RWPE2 (cell line): ENCODE data around the gene ALAD.

Experiments used
- ATAC-seq: fragments of 200-7000 bp; cut with Tn5 transposase; 3 replicates; pipeline ENCODE4 v1.9.1; 2021; ENCODE audit warnings: low read depth
- DNase-seq: peaks from one replicate; pipeline ENCODE4 v3.0.0-alpha.2; 2020; ENCODE audit warnings: low spot score
- H3K27ac ChIP-seq: fragments of 450-650 bp; 2 replicates; pipeline ENCODE4 v1.5.1; 2017; ENCODE audit warnings: mild to moderate bottlenecking; ENCODE audit not compliant: poor library complexity, severe bottlenecking
- H3K27me3 ChIP-seq: fragments of 250-450 bp; sonication (Bioruptor Pico); 2 replicates; pipeline ENCODE4 v1.5.1; 2021; ENCODE audit warnings: mild to moderate bottlenecking, moderate library complexity; ENCODE audit not compliant: insufficient read depth, poor library complexity, severe bottlenecking
- H3K36me3 ChIP-seq: fragments of 250-450 bp; sonication (Bioruptor Pico); 2 replicates; pipeline ENCODE4 v1.5.1; 2020; ENCODE audit warnings: low read depth, mild to moderate bottlenecking, moderate library complexity
- H3K4me1 ChIP-seq: fragments of 250-450 bp; sonication (Bioruptor Pico); 2 replicates; pipeline ENCODE4 v1.5.1; 2021; ENCODE audit warnings: mild to moderate bottlenecking, moderate library complexity; ENCODE audit not compliant: insufficient read depth, poor library complexity, severe bottlenecking
- H3K4me3 ChIP-seq: fragments of 250-450 bp; sonication (Bioruptor Pico); 2 replicates; pipeline ENCODE4 v1.5.1; 2021; ENCODE audit warnings: mild to moderate bottlenecking, moderate library complexity; ENCODE audit not compliant: severe bottlenecking
- H3K9me3 ChIP-seq: fragments of 250-450 bp; sonication (Bioruptor Pico); 2 replicates; pipeline ENCODE4 v1.5.1; 2021; ENCODE audit warnings: mild to moderate bottlenecking, moderate library complexity; ENCODE audit not compliant: severe bottlenecking
- CTCF ChIP-seq: fragments of 450-650 bp; IDR thresholded peaks from one replicate; pipeline ENCODE4 v1.5.1; 2017; ENCODE audit warnings: mild to moderate bottlenecking, moderate library complexity; ENCODE audit not compliant: poor library complexity, severe bottlenecking

Gene ALAD

GRCh38 chr9:113350107-113350661 is 50.9 kb downstream of the ALAD start:
- no peaks in the 10 kb centered on the region for H3K9me3 ChIP-seq
- H3K27me3 ChIP-seq: peaks cover 22% of the 10 kb centered on the region
- DNase-seq (no peak), ATAC-seq (no peak)
- H3K4me1 ChIP-seq: no peaks in the 10 kb centered on the region
- peak overlapping the region; percentile 67 for H3K4me3 ChIP-seq
- no peak overlapping the region for H3K27ac ChIP-seq
- no peak for TF ChIP-seq CTCF
- H3K36me3 ChIP-seq: no peaks in the 10 kb centered on the region

- H3K36me3 ChIP-seq: no peaks in the 10 kb centered on the region
- H3K4me1 ChIP-seq: no peaks in the 10 kb centered on the region
- peak; percentile 80 for ATAC-seq
- TF ChIP-seq CTCF: no peak
- H3K27me3 ChIP-seq: peaks cover 22% of the 10 kb centered on the region
- peak within 1 kb of the TSS; percentile 67 for H3K4me3 ChIP-seq
- DNase-seq: no peak
- no peaks in the 10 kb centered on the region for H3K9me3 ChIP-seq
- H3K27ac ChIP-seq: no peak within 1 kb of the TSS
Observed at GRCh38 chr9:113349445-113350094, 51.5 kb downstream of the ALAD start, which contains the start of gene BSPRY. Gene BSPRY (plus strand): TSS chr9:113349541. CDS start chr9:113349580, 39 bp downstream.

- Histone ChIP-seq H3K4me3 (peak overlapping the region; percentile 67), H3K27me3 (peaks cover 22% of the 10 kb centered on the region), H3K4me1 (no peaks in the 10 kb centered on the region), H3K9me3 (no peaks in the 10 kb centered on the region), H3K27ac (no peak overlapping the region), H3K36me3 (no peaks in the 10 kb centered on the region)
- no peak for DNase-seq
- no peak for ATAC-seq
- TF ChIP-seq CTCF: no peak
Observed at GRCh38 chr9:113349066-113349444, 52.0 kb downstream of the ALAD start.

GRCh38 chr9:113348437-113348836 is 52.6 kb downstream of the ALAD start:
- H3K27ac ChIP-seq: no peak overlapping the region
- ATAC-seq (no peak), DNase-seq (no peak)
- H3K4me3 ChIP-seq: no peak overlapping the region
- H3K36me3 ChIP-seq: no peaks in the 10 kb centered on the region
- TF ChIP-seq CTCF: no peak
- no peaks in the 10 kb centered on the region for H3K9me3 ChIP-seq
- no peaks in the 10 kb centered on the region for H3K4me1 ChIP-seq
- H3K27me3 ChIP-seq: peaks cover 22% of the 10 kb centered on the region

GRCh38 chr9:113345671-113346070 is 55.4 kb downstream of the ALAD start:
- H3K36me3 ChIP-seq: no peaks in the 10 kb centered on the region
- peaks cover 9% of the 10 kb centered on the region for H3K4me1 ChIP-seq
- no peak for DNase-seq
- no peak overlapping the region for H3K27ac ChIP-seq
- H3K9me3 ChIP-seq: no peaks in the 10 kb centered on the region
- no peak for TF ChIP-seq CTCF
- H3K4me3 ChIP-seq: no peak overlapping the region
- no peak for ATAC-seq
- H3K27me3 ChIP-seq: peaks cover 14% of the 10 kb centered on the region
